CD4-positive, alpha-beta T cell treated with Interleukin-21 for 1 hour (primary cell): ENCODE data around the gene TKFC.

Experiments
- DNase-seq: peaks from one replicate; pipeline ENCODE4 v3.0.0-alpha.2; 2020

Gene TKFC

GRCh38 chr11:61332797-61333549, at the start of gene TKFC, which contains the start of gene DDB1:
TSS of gene TKFC (plus strand) at chr11:61333228. CDS start at chr11:61334729, 1,501 bp downstream.
TSS of gene DDB1 (minus strand) at chr11:61333105. CDS start at chr11:61332968, 137 bp downstream.
- DNase-seq, result peak; percentile 97

GRCh38 chr11:61283613-61284012, 49.4 kb upstream of the TKFC start:
- DNase-seq, result no peak

- no peak for DNase-seq
These were observed 45.6 kb upstream of the TKFC start for GRCh38 chr11:61287338-61287977.

- DNase-seq, result no peak
These were observed 41.9 kb upstream of the TKFC start for GRCh38 chr11:61290905-61291690.

GRCh38 chr11:61292356-61292755, 40.7 kb upstream of the TKFC start:
- no peak for DNase-seq

- DNase-seq, result no peak
These were observed 38.9 kb upstream of the TKFC start for GRCh38 chr11:61293867-61294716.

GRCh38 chr11:61294717-61295595, 38.1 kb upstream of the TKFC start, which contains the start of gene VWCE:
TSS of gene VWCE (minus strand) at chr11:61295316. CDS start at chr11:61295037, 279 bp downstream.
- DNase-seq, result peak; percentile 52

GRCh38 chr11:61295596-61295926, 37.5 kb upstream of the TKFC start:
- DNase-seq, result no peak

GRCh38 chr11:61297341-61297740, 35.7 kb upstream of the TKFC start:
- no peak for DNase-seq

GRCh38 chr11:61297746-61298145, 35.3 kb upstream of the TKFC start:
- DNase-seq, result no peak

GRCh38 chr11:61298663-61299244, 34.3 kb upstream of the TKFC start:
- no peak for DNase-seq

GRCh38 chr11:61302550-61302949, 30.5 kb upstream of the TKFC start:
- DNase-seq, result no peak

GRCh38 chr11:61303725-61304124, 29.3 kb upstream of the TKFC start:
- no peak for DNase-seq

GRCh38 chr11:61305417-61305816, 27.6 kb upstream of the TKFC start:
- no peak for DNase-seq

GRCh38 chr11:61306221-61306620, 26.8 kb upstream of the TKFC start:
- no peak for DNase-seq

- no peak for DNase-seq
These were observed 25.7 kb upstream of the TKFC start for GRCh38 chr11:61307354-61307753.

- DNase-seq, result no peak
These were observed 23.9 kb upstream of the TKFC start for GRCh38 chr11:61309141-61309540.

- DNase-seq, result no peak
These were observed 23.3 kb upstream of the TKFC start for GRCh38 chr11:61309739-61310138.

- no peak for DNase-seq
These were observed 22.3 kb upstream of the TKFC start for GRCh38 chr11:61310749-61311148.

GRCh38 chr11:61315260-61315659, 17.8 kb upstream of the TKFC start:
- DNase-seq, result no peak
